Right lobe of liver (tissue), 4 donors: ENCODE data around the gene CNTN5.

ENCODE experiments used
- CTCF ChIP-seq, 4 donors: fragments of 200-600 bp in 3 of 4; fragments of 450-650 bp in 1 of 4; IDR thresholded peaks; one replicate each; pipeline versions ENCODE4 v1.5.1 to v1.8.0; 2016 to 2022; ENCODE audit warnings: antibody characterized with exemption in 4 of 4, mild to moderate bottlenecking in 2 of 4
- POLR2A ChIP-seq: fragments of 450-650 bp; IDR thresholded peaks from one replicate; pipeline ENCODE4 v1.6.1; 2017; ENCODE audit warnings: antibody characterized with exemption, mild to moderate bottlenecking
- donor health status: DM: no; HTN: no; CAD: no.
- donor health status: DM: no; HTN: no; CAD: no.
- donor health status: DM: no; HTN: yes; CAD: no.

- TF ChIP-seq CTCF (IDR thresholded peaks at IDR 0.05) (no peak), POLR2A (no peak)
Measured at GRCh38 chr11:99257131-99257530, 236.4 kb downstream of the CNTN5 start.
